HG03045 (cell line): ENCODE data around the gene GLI3.

Experiments used
- ATAC-seq: cut with Tn5 transposase; IDR thresholded peaks from one replicate; pipeline ENCODE4 v1.9.1; 2021; ENCODE audit warnings: mild to moderate bottlenecking, moderate library complexity; ENCODE audit not compliant: unreplicated experiment

GLI3 gene

GRCh38 chr7:42151309-42151708 lies 85.7 kb downstream of the GLI3 start:
- ATAC-seq: no peak

GRCh38 chr7:42145539-42145938 lies 91.5 kb downstream of the GLI3 start:
- no peak for ATAC-seq

- no peak for ATAC-seq
Observed at GRCh38 chr7:42144604-42145003, 92.4 kb downstream of the GLI3 start.

- no peak for ATAC-seq
Observed at GRCh38 chr7:42143711-42144600, 93.1 kb downstream of the GLI3 start.

- no peak for ATAC-seq
Observed at GRCh38 chr7:42142089-42142488, 94.9 kb downstream of the GLI3 start.

- ATAC-seq: no peak
Observed at GRCh38 chr7:42139751-42140150, 97.3 kb downstream of the GLI3 start.

- no peak for ATAC-seq
Observed at GRCh38 chr7:42138691-42139090, 98.3 kb downstream of the GLI3 start.

GRCh38 chr7:42137941-42138340 lies 99.1 kb downstream of the GLI3 start:
- ATAC-seq: no peak

- ATAC-seq: no peak
Observed at GRCh38 chr7:42137431-42137830, 99.6 kb downstream of the GLI3 start.

GRCh38 chr7:42135728-42136127 lies 101.3 kb downstream of the GLI3 start:
- no peak for ATAC-seq

- ATAC-seq: no peak
Observed at GRCh38 chr7:42134276-42134876, 102.6 kb downstream of the GLI3 start.

- ATAC-seq: no peak
Observed at GRCh38 chr7:42133321-42133720, 103.7 kb downstream of the GLI3 start.

- no peak for ATAC-seq
Observed at GRCh38 chr7:42128703-42129102, 108.3 kb downstream of the GLI3 start.

- ATAC-seq: no peak
Observed at GRCh38 chr7:42127232-42127622, 109.8 kb downstream of the GLI3 start.

- no peak for ATAC-seq
Observed at GRCh38 chr7:42126475-42127231, 110.4 kb downstream of the GLI3 start.

- ATAC-seq: no peak
Observed at GRCh38 chr7:42125321-42125720, 111.7 kb downstream of the GLI3 start.

- no peak for ATAC-seq
Observed at GRCh38 chr7:42123716-42124115, 113.3 kb downstream of the GLI3 start.

- no peak for ATAC-seq
Observed at GRCh38 chr7:42120191-42120590, 116.8 kb downstream of the GLI3 start.

GRCh38 chr7:42117201-42117600 lies 119.8 kb downstream of the GLI3 start:
- no peak for ATAC-seq

GRCh38 chr7:42115795-42116194 lies 121.2 kb downstream of the GLI3 start:
- ATAC-seq: no peak

- ATAC-seq: no peak
Observed at GRCh38 chr7:42110333-42110732, 126.7 kb downstream of the GLI3 start.
